H1 (cell line): ENCODE results near the gene SHC3. TPM values are rescaled to one million over a fixed set of nuclear protein-coding genes. Genes with fewer than 3 reads are reported as not detected.

Experiments used
- CTCF ChIA-PET: fragments of 300-600 bp; sonication (Branson Sonifier 250); formaldehyde crosslinking; loops from one replicate; lab custom pipeline; 2021; ENCODE audit not compliant: partially characterized antibody; lab: Charles Lee
- POLR2A ChIA-PET: fragments of 300-600 bp; sonication (Branson Sonifier 250); formaldehyde crosslinking; loops from one replicate; lab custom pipeline; 2021; ENCODE audit warnings: inconsistent platforms; ENCODE audit not compliant: partially characterized antibody; lab: Charles Lee
- DNase-seq, 2 experiments: peaks; one replicate each; pipeline versions ENCODE4 v3.0.0 to v3.0.0-alpha.2; 2010 to 2022; ENCODE audit warnings: low spot score in 2 of 2, low read depth in 1 of 2, mixed read lengths in 1 of 2
- FAIRE-seq: peaks from 2 replicates; lab custom pipeline; 2011; peaks lifted over from hg19 to GRCh38; lab: Jason Lieb, UNC
- H2AFZ ChIP-seq: 2 replicates; pipeline ENCODE4 v1.8.1; 2012; ENCODE audit warnings: low read length, inconsistent platforms
- H2AK5ac ChIP-seq: 2 replicates; pipeline ENCODE4 v1.6.1; 2013; ENCODE audit warnings: low read depth, low read length
- H2BK120ac ChIP-seq: replicated peaks from 2 replicates; pipeline ENCODE3; 2013; ENCODE audit warnings: low read depth, low read length, inconsistent platforms
- H2BK12ac ChIP-seq: 2 replicates; pipeline ENCODE4 v1.6.1; 2013; ENCODE audit warnings: low read depth, low read length
- H2BK15ac ChIP-seq: 2 replicates; pipeline ENCODE4 v1.6.1; 2013; ENCODE audit warnings: low read length
- H2BK20ac ChIP-seq: 2 replicates; pipeline ENCODE4 v1.6.1; 2013; ENCODE audit warnings: low read length
- H2BK5ac ChIP-seq: 2 replicates; pipeline ENCODE4 v1.6.1; 2013; ENCODE audit warnings: low read depth, low read length
- H3K14ac ChIP-seq: 2 replicates; pipeline ENCODE4 v1.6.1; 2013; ENCODE audit warnings: inconsistent platforms; ENCODE audit not compliant: insufficient read length
- H3K18ac ChIP-seq: 2 replicates; pipeline ENCODE4 v1.6.1; 2013; ENCODE audit warnings: low read length; ENCODE audit errors: extremely low read depth
- H3K23ac ChIP-seq: 2 replicates; pipeline ENCODE4 v1.6.1; 2013; ENCODE audit warnings: inconsistent platforms; ENCODE audit not compliant: insufficient read length
- H3K23me2 ChIP-seq: 2 replicates; pipeline ENCODE4 v1.6.1; 2013; ENCODE audit warnings: low read depth, low read length
- H3K27ac ChIP-seq: 2 replicates; pipeline ENCODE4 v1.6.1; 2011; ENCODE audit warnings: low read depth, low read length, inconsistent platforms
- H3K27me3 ChIP-seq, 4 experiments: replicated peaks in 1 of 4; 1 replicate in 1 of 4; 2 replicates in 3 of 4; pipeline versions ENCODE4 v1.6.1 to v1.8.1; 2011 to 2013; ENCODE audit warnings: low read length in 3 of 4, mild to moderate bottlenecking in 3 of 4, inconsistent platforms in 2 of 4, mixed read lengths in 2 of 4, moderate library complexity in 1 of 4; ENCODE audit not compliant: control insufficient read depth in 3 of 4, insufficient read depth in 3 of 4; ENCODE audit errors: extremely low read depth in 1 of 4
- H3K36me3 ChIP-seq, 4 experiments: 2 replicates each; pipeline versions ENCODE4 v1.6.1 to v1.8.1; 2011 to 2013; ENCODE audit warnings: mild to moderate bottlenecking in 4 of 4, low read length in 3 of 4, moderate library complexity in 2 of 4, control low read depth in 1 of 4, inconsistent platforms in 1 of 4; ENCODE audit not compliant: insufficient read depth in 4 of 4, control insufficient read depth in 2 of 4
- H3K4ac ChIP-seq: replicated peaks from 2 replicates; pipeline ENCODE3; 2013; ENCODE audit warnings: low read length, low read depth, mixed read lengths, inconsistent platforms; ENCODE audit not compliant: insufficient read length
- H3K4me1 ChIP-seq, 4 experiments: replicated peaks in 1 of 4; 1 replicate in 1 of 4; 2 replicates in 3 of 4; pipeline versions ENCODE4 v1.6.1 to v1.8.1; 2011 to 2013; ENCODE audit warnings: low read length in 3 of 4, inconsistent platforms in 2 of 4, mixed read lengths in 1 of 4; ENCODE audit not compliant: insufficient read depth in 4 of 4, control insufficient read depth in 3 of 4
- H3K4me2 ChIP-seq, 2 experiments: 2 replicates each; pipeline versions ENCODE4 v1.6.1 to v1.8.1; 2011 to 2013; ENCODE audit warnings: low read depth in 2 of 2, low read length in 2 of 2, control low read depth in 1 of 2, inconsistent platforms in 1 of 2, mild to moderate bottlenecking in 1 of 2; ENCODE audit not compliant: insufficient read depth in 1 of 2
- H3K4me3 ChIP-seq, 4 experiments: fragments of 200-600, 300-600 bp in 1 of 4; sonication (generic), shearing (Covaris generic), sonication (Bioruptor Twin) in 1 of 4; 2 replicates each; pipeline versions ENCODE4 v1.5.1 to v1.8.1; 2011 to 2016; ENCODE audit warnings: low read length in 4 of 4, low read depth in 3 of 4, control low read depth in 2 of 4, inconsistent platforms in 2 of 4, mild to moderate bottlenecking in 2 of 4, mixed read lengths in 1 of 4, moderate library complexity in 1 of 4; ENCODE audit not compliant: insufficient read depth in 2 of 4; ENCODE audit errors: extremely low read depth in 1 of 4
- H3K56ac ChIP-seq: replicated peaks from 2 replicates; pipeline ENCODE3; 2013; ENCODE audit warnings: low read depth, mild to moderate bottlenecking, mixed read lengths, low read length, inconsistent platforms; ENCODE audit not compliant: insufficient read length
- H3K79me1 ChIP-seq: 2 replicates; pipeline ENCODE4 v1.6.1; 2013; ENCODE audit warnings: low read depth, low read length, control low read depth
- H3K79me2 ChIP-seq, 2 experiments: 2 replicates each; pipeline versions ENCODE4 v1.6.1 to v1.8.1; 2012 to 2013; ENCODE audit warnings: low read length in 2 of 2, mild to moderate bottlenecking in 2 of 2, inconsistent platforms in 1 of 2; ENCODE audit not compliant: insufficient read depth in 2 of 2, control insufficient read depth in 1 of 2
- H3K9ac ChIP-seq, 4 experiments: replicated peaks in 1 of 4; 1 replicate in 1 of 4; 2 replicates in 3 of 4; pipeline versions ENCODE4 v1.6.1 to v1.8.1; 2011 to 2013; ENCODE audit warnings: low read depth in 3 of 4, low read length in 3 of 4, control low read depth in 2 of 4, mild to moderate bottlenecking in 2 of 4, moderate library complexity in 2 of 4, inconsistent platforms in 1 of 4; ENCODE audit errors: extremely low read depth in 1 of 4
- H3K9me3 ChIP-seq, 2 experiments: 2 replicates each; pipeline versions ENCODE4 v1.6.1 to v1.8.1; 2012 to 2013; ENCODE audit warnings: mild to moderate bottlenecking in 2 of 2, moderate library complexity in 2 of 2, control low read depth in 1 of 2, inconsistent platforms in 1 of 2, low read depth in 1 of 2, low read length in 1 of 2, mixed read lengths in 1 of 2; ENCODE audit not compliant: insufficient read depth in 2 of 2
- H4K20me1 ChIP-seq, 2 experiments: replicated peaks in 1 of 2; 2 replicates each; pipeline versions ENCODE3 to v1.8.1; 2011 to 2013; ENCODE audit warnings: inconsistent platforms in 2 of 2, low read length in 2 of 2, mild to moderate bottlenecking in 1 of 2; ENCODE audit not compliant: insufficient read depth in 2 of 2, control insufficient read depth in 1 of 2
- H4K5ac ChIP-seq: 2 replicates; pipeline ENCODE4 v1.6.1; 2013; ENCODE audit warnings: low read length, low read depth, mixed read lengths, inconsistent platforms; ENCODE audit not compliant: insufficient read length
- H4K8ac ChIP-seq: 2 replicates; pipeline ENCODE4 v1.8.0; 2013; ENCODE audit warnings: mild to moderate bottlenecking, moderate library complexity, low read length, inconsistent platforms; ENCODE audit not compliant: insufficient read depth; ENCODE audit errors: extremely low read depth
- H4K91ac ChIP-seq: replicated peaks from 2 replicates; pipeline ENCODE3; 2013; ENCODE audit warnings: low read length, mixed read lengths, inconsistent platforms; ENCODE audit not compliant: insufficient read length
- CHD1 ChIP-seq: IDR thresholded peaks from 2 replicates; pipeline ENCODE4 v1.6.1; 2012; ENCODE audit warnings: low read depth, low read length, improper control_type of control experiment
- FOSL1 ChIP-seq: IDR thresholded peaks from 2 replicates; pipeline ENCODE4 v1.6.1; 2011; ENCODE audit warnings: mild to moderate bottlenecking, low read depth, low read length, moderate library complexity; ENCODE audit not compliant: insufficient read depth
- MAFK ChIP-seq: IDR thresholded peaks from 2 replicates; pipeline ENCODE4 v1.6.1; 2012; ENCODE audit warnings: low read depth, mild to moderate bottlenecking, improper control_type of control experiment, low read length
- YY1 ChIP-seq: IDR thresholded peaks from 2 replicates; pipeline ENCODE4 v1.6.1; 2011; ENCODE audit warnings: low read depth, mild to moderate bottlenecking, low read length
- WGBS, 2 experiments: shearing (Covaris generic) in 1 of 2; methylation state at CpG; one replicate each; pipeline versions ENCODE4 v1.1.6 to v1.1.7; 2013 to 2015; ENCODE audit warnings: low lambda C conversion rate in 2 of 2, mixed read lengths in 2 of 2, inconsistent platforms in 1 of 2, low coverage in 1 of 2, missing lambda C conversion rate in 1 of 2; ENCODE audit not compliant: insufficient replicate concordance in 2 of 2, insufficient coverage in 1 of 2, insufficient read length in 1 of 2; ENCODE audit errors: extremely low coverage in 1 of 2, missing lambda C conversion rate in 1 of 2; 5-methylcytosine and 5-hydroxymethylcytosine counted together
- polyA plus RNA-seq, 7 experiments: library from polyadenylated mRNA; depleted of rRNA in 3 of 7; stranded (reverse) in 5 of 7; unstranded in 2 of 7; fragments of >200 nt in 5 of 7; fragments of 200-250 nt in 2 of 7; gene quantifications; 1 replicate in 5 of 7; 2 replicates in 1 of 7; 4 replicates in 1 of 7; pipeline versions ENCODE4 v1.2.1 to v1.2.3, GENCODE V29; 2011 to 2013; ENCODE audit warnings: missing spikeins in 2 of 7, mixed read lengths in 2 of 7
- total RNA-seq: library from RNA; stranded (reverse); fragmentation: NEBNext Ultra II Directional; extraction: Animal tissue kit (Norgen Biotek cat#: 25700); gene quantifications from 2 replicates; pipeline ENCODE4 v1.2.1, GENCODE V29; 2021

Gene SHC3
- total and polyA plus RNA-seq, 2 of the 8 experiments (the other 6 are each of a cell fraction or from before 2014, with no cell fraction given): 1.4 to 7.1 TPM

DNA sequence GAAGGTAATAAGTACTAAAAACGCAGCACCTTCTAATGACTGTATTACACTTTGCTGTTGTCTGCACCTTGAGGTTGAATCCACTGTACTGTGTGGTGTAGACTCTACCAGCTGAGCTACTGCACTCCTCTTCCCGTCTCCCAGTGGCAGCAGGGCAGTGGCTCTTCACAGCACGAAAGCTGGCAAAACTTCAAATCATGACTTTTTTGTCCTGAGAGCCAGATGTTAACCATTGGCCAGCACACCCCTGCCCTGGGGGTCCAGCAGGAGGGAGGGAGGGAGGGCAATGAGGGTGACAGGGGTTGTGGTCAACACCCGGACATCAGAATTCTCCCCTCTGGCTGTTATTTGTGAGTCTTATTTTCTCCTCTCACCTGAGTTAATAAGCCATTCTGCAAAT, 11.8 kb downstream of the SHC3 start:
- H3K23me2 ChIP-seq: no peaks in the 10 kb centered on the region
- no peak overlapping the region for H2BK15ac ChIP-seq
- H2AK5ac ChIP-seq: no peak overlapping the region
- no peak overlapping the region for H2BK120ac ChIP-seq
- FAIRE-seq (no peak), DNase-seq (no peak)
- no peaks in the 10 kb centered on the region for H3K27me3 ChIP-seq
- no peak overlapping the region for H2BK5ac ChIP-seq
- no peak overlapping the region for H3K4me3 ChIP-seq
- whole genome bisulfite sequencing, 2 experiments: 89% methylated on average over 3 of the region's 4 CpGs; no CpG with 5 or more reads in 1 of the 2 experiments
- no peak overlapping the region for H4K91ac ChIP-seq
- no peaks in the 10 kb centered on the region for H3K9me3 ChIP-seq
- no peak overlapping the region for H4K5ac ChIP-seq
- H3K23ac ChIP-seq: no peak overlapping the region
- no peaks in the 10 kb centered on the region for H3K36me3 ChIP-seq
- H2BK12ac ChIP-seq: no peak overlapping the region
- no peak overlapping the region for H3K4me2 ChIP-seq
- POLR2A ChIA-PET: interaction anchor here (0.5 kb wide), 1 partner anchor 139 kb away, joined by 3 read pairs; no protein-coding TSS in a partner anchor
- H3K56ac ChIP-seq: no peak overlapping the region
- no peak overlapping the region for H4K8ac ChIP-seq
- H3K14ac ChIP-seq: no peak overlapping the region
- peaks cover 0 to 3% (median 0%) of the 10 kb centered on the region in 4 experiments; a peak in 1 of 7 replicates for H3K4me1 ChIP-seq
- H3K79me1 ChIP-seq: 0 out of 2 replicates have a peak, but pooled peaks cover 2% of the 10 kb centered on the region
- no peak overlapping the region for H2AFZ ChIP-seq
- CTCF ChIA-PET: no interaction called here
- TF ChIP-seq MAFK: no peak
- no peak for TF ChIP-seq CHD1
- no peak for TF ChIP-seq YY1
- no peak for TF ChIP-seq FOSL1
- no peak overlapping the region for H3K18ac ChIP-seq
- no peak overlapping the region for H3K4ac ChIP-seq
- H4K20me1 ChIP-seq: no peaks in the 10 kb centered on the region
- H3K79me2 ChIP-seq: no peaks in the 10 kb centered on the region
- H2BK20ac ChIP-seq: no peak overlapping the region
- no peak overlapping the region for H3K9ac ChIP-seq
- H3K27ac ChIP-seq: no peak overlapping the region
